GM19397 (cell line): ENCODE measurements around the gene INPP5D.
A peak's percentile ranks its signal among the peaks of the same experiment; 100 is the strongest.
"Not testable (repeated sequence)": the region's sequence is repeated elsewhere in the genome, so short reads cannot be mapped to it uniquely, and the experiment has no call there.

Source experiments
- ATAC-seq: cut with Tn5 transposase; IDR thresholded peaks from one replicate; pipeline ENCODE4 v1.9.1; 2021; ENCODE audit warnings: mild to moderate bottlenecking, moderate library complexity; ENCODE audit not compliant: unreplicated experiment

The INPP5D gene

GRCh38 chr2:233091595-233092375, 31.6 kb downstream of the INPP5D start:
- ATAC-seq, result no peak

GRCh38 chr2:233092432-233093165, 32.5 kb downstream of the INPP5D start:
- ATAC-seq, result no peak

- ATAC-seq, result no peak
These were observed 33.0 kb downstream of the INPP5D start for GRCh38 chr2:233093166-233093448.

- ATAC-seq, result no peak
These were observed 33.6 kb downstream of the INPP5D start for GRCh38 chr2:233093721-233094120.

- no peak for ATAC-seq
These were observed 34.5 kb downstream of the INPP5D start for GRCh38 chr2:233094614-233095013.

- no peak for ATAC-seq
These were observed 35.9 kb downstream of the INPP5D start for GRCh38 chr2:233096006-233096405.

GRCh38 chr2:233098618-233099017, 38.5 kb downstream of the INPP5D start:
- no peak for ATAC-seq

GRCh38 chr2:233099820-233100191, 39.7 kb downstream of the INPP5D start:
- ATAC-seq, result not testable (repeated sequence)

- ATAC-seq, result peak; percentile 84
These were observed 40.3 kb downstream of the INPP5D start for GRCh38 chr2:233100192-233100998.

- ATAC-seq, result no peak
These were observed 41.0 kb downstream of the INPP5D start for GRCh38 chr2:233101141-233101540.

- ATAC-seq, result no peak
These were observed 41.7 kb downstream of the INPP5D start for GRCh38 chr2:233101816-233102215.

- ATAC-seq, result no peak
These were observed 45.2 kb downstream of the INPP5D start for GRCh38 chr2:233105156-233105895.

- ATAC-seq, result no peak
These were observed 45.8 kb downstream of the INPP5D start for GRCh38 chr2:233105930-233106329.

GRCh38 chr2:233107011-233107410, 46.9 kb downstream of the INPP5D start:
- ATAC-seq, result no peak

- ATAC-seq, result no peak
These were observed 47.7 kb downstream of the INPP5D start for GRCh38 chr2:233107831-233108300.

GRCh38 chr2:233108611-233109490, 48.7 kb downstream of the INPP5D start:
- no peak for ATAC-seq

GRCh38 chr2:233111427-233111826, 51.3 kb downstream of the INPP5D start:
- ATAC-seq, result no peak

GRCh38 chr2:233112329-233112728, 52.2 kb downstream of the INPP5D start:
- ATAC-seq, result no peak

GRCh38 chr2:233112776-233113452, 52.8 kb downstream of the INPP5D start:
- ATAC-seq, result no peak
